IPS-NIHi11 (cell line): ENCODE data around the gene KCNQ1.

ENCODE experiments used
- DNase-seq: peaks from one replicate; pipeline ENCODE4 v3.0.0; 2012; ENCODE audit warnings: mixed read lengths, low spot score

Gene KCNQ1

DNA sequence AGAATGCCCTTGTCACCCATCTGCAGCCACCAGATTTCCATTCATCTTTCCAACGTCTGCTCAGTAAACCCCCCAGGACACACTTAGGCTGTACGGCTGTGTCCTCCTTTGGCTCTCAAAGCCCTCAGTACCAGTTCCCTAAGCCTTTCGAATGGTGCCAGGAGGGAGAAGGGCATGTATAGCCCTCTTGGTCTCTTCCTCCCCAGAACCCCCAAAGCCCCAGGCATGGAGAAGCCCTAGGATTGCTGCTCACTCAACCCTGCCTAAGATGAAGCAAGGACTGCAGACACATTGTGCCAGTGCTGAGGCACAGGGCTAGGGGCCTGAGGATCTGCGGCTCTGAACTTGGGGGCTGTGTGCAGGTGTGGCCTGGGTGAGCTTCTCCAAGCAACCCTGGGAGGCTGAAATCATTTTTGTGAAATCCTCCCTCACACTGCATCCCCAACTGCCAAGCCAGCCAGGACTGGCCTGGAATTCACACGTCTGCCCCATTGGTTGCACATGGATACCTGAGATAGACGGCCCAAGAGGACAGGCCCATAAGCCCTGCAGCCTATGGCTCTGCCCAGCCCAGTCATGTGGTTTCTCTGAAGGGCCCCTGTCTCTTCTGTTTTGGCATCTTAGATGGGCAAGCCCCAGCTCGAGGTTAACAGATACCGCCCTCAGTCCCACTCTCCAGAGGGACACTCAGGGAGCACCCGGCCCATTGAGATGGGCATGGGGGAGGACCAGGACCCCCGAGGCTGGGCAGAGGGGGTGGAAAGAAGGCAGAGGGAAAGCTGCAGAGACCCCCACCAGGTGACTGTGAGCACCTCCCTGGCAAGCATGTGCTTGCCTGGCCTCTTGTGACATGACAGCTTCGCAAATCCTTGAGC lies 221.0 kb downstream of the KCNQ1 start:
- DNase-seq = no peak

- DNase-seq = no peak
These were observed 221.6 kb downstream of the KCNQ1 start for GRCh38 chr11:2666401-2666741.

GRCh38 chr11:2666828-2667570 lies 222.2 kb downstream of the KCNQ1 start:
- no peak for DNase-seq

DNA sequence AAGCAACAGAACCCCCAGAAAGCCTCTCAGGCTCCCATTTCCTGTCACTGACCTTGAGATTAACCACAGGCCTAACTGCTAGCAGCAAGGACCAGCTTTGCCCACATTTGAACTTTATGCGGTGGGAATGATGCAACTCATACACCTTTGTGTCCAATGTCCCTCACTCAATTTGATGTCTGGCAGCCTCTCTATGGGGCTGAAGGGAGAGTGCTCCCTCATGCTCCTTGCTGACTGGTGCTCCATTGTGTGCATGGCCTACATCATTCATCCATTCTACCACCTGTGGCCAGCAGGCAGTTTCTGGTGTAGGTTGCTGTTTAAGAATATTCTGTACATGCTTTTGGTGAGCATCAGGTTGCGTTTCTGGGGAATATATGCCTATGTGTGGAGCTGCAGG lies 223.1 kb downstream of the KCNQ1 start:
- DNase-seq = no peak

- no peak for DNase-seq
These were observed 224.1 kb downstream of the KCNQ1 start for GRCh38 chr11:2668876-2669275.

- no peak for DNase-seq
These were observed 225.0 kb downstream of the KCNQ1 start for GRCh38 chr11:2669634-2670469.

GRCh38 chr11:2670541-2671100 lies 225.8 kb downstream of the KCNQ1 start:
- DNase-seq = no peak

- no peak for DNase-seq
These were observed 226.9 kb downstream of the KCNQ1 start for GRCh38 chr11:2671748-2672147.

DNA sequence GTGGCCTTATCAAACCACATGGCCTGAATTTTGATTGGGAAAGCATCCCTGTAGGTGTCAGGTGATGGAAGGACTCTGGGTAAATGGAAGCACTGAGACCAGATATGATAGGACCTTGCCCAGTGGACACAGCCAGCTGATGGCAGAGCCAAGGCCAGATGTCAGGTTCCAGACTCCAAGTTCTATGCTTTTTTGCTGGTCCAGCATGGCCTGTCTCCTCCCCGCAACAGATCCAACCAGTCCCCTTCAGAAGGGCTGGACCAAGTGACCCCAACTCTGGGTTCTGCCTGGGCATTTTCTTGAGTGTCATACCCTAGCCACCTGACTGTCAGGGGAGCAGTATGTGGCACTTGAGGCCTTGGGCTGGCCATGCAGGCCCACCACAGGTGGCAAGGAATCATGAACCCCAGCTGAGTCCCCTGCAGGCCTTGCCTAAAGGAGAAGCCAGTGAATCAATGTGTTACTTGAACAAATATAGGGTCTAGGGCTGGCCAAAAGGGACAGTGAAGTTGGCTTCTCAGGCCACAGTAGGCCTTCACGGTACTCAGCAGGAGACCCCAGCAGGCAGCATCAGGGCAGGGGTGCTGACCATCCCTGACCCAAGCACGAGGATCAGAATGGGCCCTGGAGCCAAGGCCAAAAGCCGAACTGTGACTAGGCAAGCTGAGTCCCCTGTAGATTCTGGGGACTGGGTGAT lies 227.9 kb downstream of the KCNQ1 start:
- no peak for DNase-seq

DNA sequence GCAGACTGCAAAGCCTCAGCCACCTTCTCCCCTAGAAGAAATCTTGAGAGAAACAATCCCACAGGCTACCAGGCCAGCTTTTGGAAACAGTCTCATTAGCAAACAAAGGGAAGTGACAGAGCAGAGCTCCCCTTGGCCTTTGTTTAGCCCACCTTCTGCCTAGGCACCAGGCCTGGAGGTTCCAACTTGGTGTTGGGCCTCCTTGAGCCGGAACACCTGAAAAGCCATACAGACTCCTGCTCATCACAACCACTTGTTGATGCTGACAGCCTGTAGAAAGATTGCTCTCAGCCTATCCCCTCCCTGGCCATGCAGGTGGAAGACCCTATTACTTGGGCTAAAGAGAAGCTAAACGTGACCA lies 228.4 kb downstream of the KCNQ1 start:
- DNase-seq = no peak

DNA sequence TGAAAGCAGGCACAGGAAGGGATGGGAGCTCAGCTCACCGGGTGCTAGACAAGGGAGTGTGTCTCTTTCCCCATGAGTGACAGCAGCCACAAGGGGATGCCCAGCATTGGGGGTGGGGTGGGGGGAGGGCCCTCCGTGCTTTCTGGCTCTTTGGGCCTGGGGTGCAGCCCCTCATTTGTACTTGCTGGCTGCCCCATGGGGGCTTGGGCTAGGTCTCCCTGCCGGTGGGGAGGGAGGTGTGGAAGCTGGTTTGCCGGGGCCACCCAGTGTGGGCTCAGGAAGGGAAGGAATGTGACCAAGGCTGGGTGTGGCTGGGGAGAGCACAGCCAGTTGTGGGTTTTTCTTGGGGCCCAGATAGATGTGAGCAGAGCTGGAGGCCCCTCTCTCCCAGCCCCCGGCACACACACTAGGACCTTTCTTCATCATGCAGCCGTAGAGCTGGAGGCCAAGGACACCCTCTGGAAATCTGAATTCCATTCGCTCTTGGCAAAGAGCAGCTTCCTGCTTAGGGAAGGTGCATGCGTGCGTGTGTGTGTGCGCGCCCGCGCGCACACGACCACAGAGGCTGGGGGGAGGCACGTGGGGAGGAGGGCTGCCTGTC lies 229.2 kb downstream of the KCNQ1 start:
- no peak for DNase-seq

- no peak for DNase-seq
These were observed 229.9 kb downstream of the KCNQ1 start for GRCh38 chr11:2674658-2675131.

GRCh38 chr11:2675540-2675939 lies 230.7 kb downstream of the KCNQ1 start:
- DNase-seq = no peak

- DNase-seq = no peak
These were observed 232.3 kb downstream of the KCNQ1 start for GRCh38 chr11:2677127-2677526.

DNA sequence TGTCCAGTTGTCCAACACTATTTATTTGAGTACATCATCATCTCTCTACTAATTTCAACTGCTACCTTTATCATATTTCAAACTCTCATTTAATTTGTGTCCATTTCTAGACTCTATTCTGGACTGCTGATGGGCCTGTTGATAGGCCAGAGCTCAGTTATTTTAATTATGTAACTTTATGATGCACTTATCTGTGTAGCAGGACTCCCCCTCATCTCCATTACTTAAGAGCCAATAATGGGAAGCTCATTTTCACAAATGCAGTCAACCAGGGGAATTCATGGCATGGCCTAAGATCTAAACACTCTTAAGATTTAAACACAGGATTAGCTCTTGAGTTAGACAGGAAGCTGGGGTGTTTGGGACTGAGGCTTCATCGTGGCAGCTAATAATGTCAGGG lies 233.6 kb downstream of the KCNQ1 start:
- DNase-seq = no peak

- DNase-seq = no peak
These were observed 234.3 kb downstream of the KCNQ1 start for GRCh38 chr11:2679011-2679676.

GRCh38 chr11:2681408-2682145 lies 236.8 kb downstream of the KCNQ1 start:
- DNase-seq = no peak

GRCh38 chr11:2683806-2684205 lies 239.0 kb downstream of the KCNQ1 start:
- DNase-seq = no peak

DNA sequence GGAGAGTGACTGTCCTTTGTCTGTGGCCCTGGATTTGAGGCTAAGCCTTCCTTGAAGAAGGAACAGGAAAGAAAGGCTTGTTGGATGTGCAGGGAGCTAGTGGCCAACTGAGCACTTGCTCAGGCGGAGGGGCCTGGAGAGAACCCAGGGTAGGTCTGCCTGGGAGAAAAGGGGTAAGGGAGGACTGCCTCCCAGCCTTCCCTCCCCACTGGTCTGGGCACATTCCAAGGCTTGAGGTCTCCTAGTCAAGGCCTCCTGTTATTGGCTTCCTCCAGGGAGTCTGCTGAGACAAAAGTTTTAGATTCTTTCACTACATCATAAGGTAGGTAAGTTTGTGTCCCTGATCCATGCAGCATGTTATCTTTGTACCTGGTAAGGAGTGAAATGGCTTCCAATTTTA lies 239.8 kb downstream of the KCNQ1 start:
- no peak for DNase-seq

GRCh38 chr11:2685051-2685450 lies 240.2 kb downstream of the KCNQ1 start:
- no peak for DNase-seq
